Peyer's patch (tissue), 4 donors: ENCODE results near the gene ELFN1. TPM values are rescaled to one million over a fixed set of nuclear protein-coding genes. Genes with fewer than 3 reads are reported as not detected.
A peak's percentile ranks its signal among the peaks of the same experiment; 100 is the strongest.

ENCODE experiments used
- DNase-seq, 3 donors: peaks; one replicate each; pipeline ENCODE4 v3.0.0-alpha.2; 2017 to 2019
- H3K27ac ChIP-seq, 4 donors: fragments of 200-600 bp; sonication (generic); one replicate each; pipeline ENCODE4 v1.5.1; 2016 to 2019
- H3K27me3 ChIP-seq, 2 donors: fragments of 200-600 bp; sonication (generic); one replicate each; pipeline ENCODE4 v1.5.1; 2019
- H3K36me3 ChIP-seq, 3 donors: fragments of 200-600 bp; sonication (generic); one replicate each; pipeline ENCODE4 v1.5.1; 2016 to 2019
- H3K4me1 ChIP-seq, 4 donors: fragments of 200-600 bp; sonication (generic); one replicate each; pipeline ENCODE4 v1.5.1; 2016 to 2019
- H3K4me3 ChIP-seq, 4 donors: fragments of 200-600 bp; sonication (generic); 1 replicate in 3 of 4; 2 replicates in 1 of 4; pipeline ENCODE4 v1.5.1; 2016 to 2019; ENCODE audit warnings: mild to moderate bottlenecking in 1 of 4
- H3K9me3 ChIP-seq, 4 donors: fragments of 200-600 bp; sonication (generic); one replicate each; pipeline ENCODE4 v1.5.1; 2016 to 2019; ENCODE audit warnings: mild to moderate bottlenecking in 1 of 4
- POLR2A ChIP-seq, 2 donors: fragments of 450-650 bp; IDR thresholded peaks; one replicate each; pipeline ENCODE4 v1.5.1; 2017; ENCODE audit warnings: antibody characterized with exemption in 2 of 2, mild to moderate bottlenecking in 2 of 2, moderate library complexity in 2 of 2
- total RNA-seq, 4 donors: library from RNA; depleted of rRNA; stranded (reverse); fragments of >200 nt; gene quantifications; one replicate each; pipeline ENCODE4 v1.1.0, GENCODE V29; 2016
- TF ChIP-seq, protein P1 (sequence below), 6 experiments: fragments of 450-650 bp in 4 of 6; fragments of 200-600 bp in 2 of 6; sonication (generic) in 1 of 6; IDR thresholded peaks; one replicate each; pipeline ENCODE4 v1.5.1; 2017 to 2019; ENCODE audit warnings: antibody characterized with exemption in 6 of 6, mild to moderate bottlenecking in 3 of 6, moderate library complexity in 1 of 6

The ELFN1 gene
- total RNA-seq, 4 donors from 2014 or later, result 0.80 TPM; not detected in 3

DNA sequence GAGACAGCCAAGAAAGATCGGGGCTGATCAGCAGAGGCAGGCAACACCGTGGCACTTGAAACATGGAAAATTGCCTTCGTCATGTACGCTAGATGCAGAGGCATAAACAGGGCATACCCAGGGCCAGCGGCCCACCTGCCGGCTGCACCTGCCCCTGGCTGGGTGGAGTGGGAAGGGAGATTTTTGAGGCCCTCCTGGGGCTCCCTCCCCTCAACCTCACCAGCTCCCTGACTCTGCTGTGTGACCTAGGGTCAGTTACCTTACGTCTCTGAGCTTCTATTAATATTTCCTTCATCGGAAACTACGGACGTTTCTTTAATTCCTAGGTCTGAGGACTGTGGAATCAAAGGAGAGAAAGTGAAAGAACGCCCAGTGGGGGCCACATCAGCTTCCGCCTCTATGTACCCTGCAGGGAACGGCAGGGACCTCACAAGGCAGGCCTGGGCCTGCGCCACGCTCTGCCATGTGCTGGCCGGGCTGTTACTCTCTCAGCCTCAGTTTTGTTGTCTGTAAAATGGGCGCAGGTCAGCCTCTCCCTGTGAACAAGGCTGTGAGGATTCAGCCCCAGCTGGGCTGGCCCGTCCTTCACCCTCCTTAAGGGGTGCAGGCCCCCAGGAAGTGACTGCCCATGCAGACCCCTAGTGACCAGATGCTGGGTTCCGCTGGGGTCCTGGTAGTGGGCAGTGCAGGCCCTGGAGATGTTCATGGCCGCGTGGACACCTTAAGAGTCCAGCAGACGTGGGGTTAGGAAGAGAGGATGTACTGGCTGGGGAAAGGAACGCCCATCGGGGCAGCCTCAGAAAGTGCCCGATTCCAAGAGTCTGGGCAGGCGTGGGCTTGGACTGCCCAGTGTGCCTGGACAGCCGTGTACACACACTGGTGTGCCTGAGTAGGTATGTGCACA lies 22.7 kb downstream of the ELFN1 start:
- H3K4me3 ChIP-seq, result no peak overlapping the region
- no peak overlapping the region for H3K27ac ChIP-seq
- no peaks in the 10 kb centered on the region for H3K9me3 ChIP-seq
- H3K36me3 ChIP-seq, result no peaks in the 10 kb centered on the region
- H3K4me1 ChIP-seq, result no peaks in the 10 kb centered on the region
- no peaks in the 10 kb centered on the region for H3K27me3 ChIP-seq
- peak in 2 of 3 donors; percentile 28 to 30 for DNase-seq
- no peak for TF ChIP-seq POLR2A (IDR thresholded peaks at IDR 0.05)
- TF ChIP-seq, protein P1, sequence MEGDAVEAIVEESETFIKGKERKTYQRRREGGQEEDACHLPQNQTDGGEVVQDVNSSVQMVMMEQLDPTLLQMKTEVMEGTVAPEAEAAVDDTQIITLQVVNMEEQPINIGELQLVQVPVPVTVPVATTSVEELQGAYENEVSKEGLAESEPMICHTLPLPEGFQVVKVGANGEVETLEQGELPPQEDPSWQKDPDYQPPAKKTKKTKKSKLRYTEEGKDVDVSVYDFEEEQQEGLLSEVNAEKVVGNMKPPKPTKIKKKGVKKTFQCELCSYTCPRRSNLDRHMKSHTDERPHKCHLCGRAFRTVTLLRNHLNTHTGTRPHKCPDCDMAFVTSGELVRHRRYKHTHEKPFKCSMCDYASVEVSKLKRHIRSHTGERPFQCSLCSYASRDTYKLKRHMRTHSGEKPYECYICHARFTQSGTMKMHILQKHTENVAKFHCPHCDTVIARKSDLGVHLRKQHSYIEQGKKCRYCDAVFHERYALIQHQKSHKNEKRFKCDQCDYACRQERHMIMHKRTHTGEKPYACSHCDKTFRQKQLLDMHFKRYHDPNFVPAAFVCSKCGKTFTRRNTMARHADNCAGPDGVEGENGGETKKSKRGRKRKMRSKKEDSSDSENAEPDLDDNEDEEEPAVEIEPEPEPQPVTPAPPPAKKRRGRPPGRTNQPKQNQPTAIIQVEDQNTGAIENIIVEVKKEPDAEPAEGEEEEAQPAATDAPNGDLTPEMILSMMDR (IDR thresholded peaks at IDR 0.05), result no peak

DNA sequence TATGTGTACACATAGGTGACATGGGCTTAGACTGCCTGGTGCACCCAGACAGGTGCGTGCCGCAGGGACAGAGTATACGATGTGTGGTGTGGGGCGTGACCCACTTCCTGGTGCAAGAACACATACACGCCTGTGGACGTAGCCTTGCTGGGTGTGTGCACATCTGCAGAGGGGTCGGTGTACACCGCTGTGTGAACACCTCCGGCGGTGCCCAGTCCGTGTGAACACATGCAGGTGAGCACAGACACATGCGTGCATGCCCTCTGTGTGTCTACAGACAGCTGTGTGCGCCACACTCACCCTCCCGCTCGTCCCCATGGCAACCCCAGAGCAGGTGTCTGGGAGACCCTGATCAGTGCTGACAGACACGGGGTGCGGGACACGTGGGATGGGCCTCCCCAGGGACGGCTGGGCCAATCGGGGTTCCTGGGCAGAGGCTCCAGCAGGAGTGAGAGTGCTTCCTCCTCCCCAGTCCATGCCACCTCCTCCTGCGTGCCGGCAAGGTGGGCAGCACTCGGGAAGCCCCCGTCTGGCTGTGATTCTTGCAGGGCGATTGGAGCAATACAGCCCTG lies 23.4 kb downstream of the ELFN1 start:
- Histone ChIP-seq H3K4me1 (no peaks in the 10 kb centered on the region), H3K27me3 (no peaks in the 10 kb centered on the region), H3K4me3 (no peak overlapping the region), H3K27ac (no peak overlapping the region), H3K36me3 (no peaks in the 10 kb centered on the region), H3K9me3 (no peaks in the 10 kb centered on the region)
- TF ChIP-seq, protein P1 (IDR thresholded peaks at IDR 0.05), result no peak
- no peak for TF ChIP-seq POLR2A (IDR thresholded peaks at IDR 0.05)
- DNase-seq, result peak in 2 of 3 donors; percentile 38 to 41

GRCh38 chr7:1693991-1694524 lies 24.0 kb downstream of the ELFN1 start:
- TF ChIP-seq, protein P1 (IDR thresholded peaks at IDR 0.05), result no peak
- TF ChIP-seq POLR2A (IDR thresholded peaks at IDR 0.05), result no peak
- Histone ChIP-seq H3K36me3 (no peaks in the 10 kb centered on the region), H3K27me3 (no peaks in the 10 kb centered on the region), H3K4me1 (no peaks in the 10 kb centered on the region), H3K9me3 (no peaks in the 10 kb centered on the region), H3K27ac (no peak overlapping the region), H3K4me3 (no peak overlapping the region)
- DNase-seq, result peak in 2 of 3 donors; percentile 28 to 40

GRCh38 chr7:1694611-1695511 lies 24.8 kb downstream of the ELFN1 start:
- peak in 2 of 3 donors; percentile 27 to 42 for DNase-seq
- no peaks in the 10 kb centered on the region for H3K4me1 ChIP-seq
- H3K27me3 ChIP-seq, result no peaks in the 10 kb centered on the region
- no peak overlapping the region for H3K4me3 ChIP-seq
- no peak overlapping the region for H3K27ac ChIP-seq
- H3K9me3 ChIP-seq, result no peaks in the 10 kb centered on the region
- TF ChIP-seq, protein P1 (IDR thresholded peaks at IDR 0.05), result no peak
- no peaks in the 10 kb centered on the region for H3K36me3 ChIP-seq

DNA sequence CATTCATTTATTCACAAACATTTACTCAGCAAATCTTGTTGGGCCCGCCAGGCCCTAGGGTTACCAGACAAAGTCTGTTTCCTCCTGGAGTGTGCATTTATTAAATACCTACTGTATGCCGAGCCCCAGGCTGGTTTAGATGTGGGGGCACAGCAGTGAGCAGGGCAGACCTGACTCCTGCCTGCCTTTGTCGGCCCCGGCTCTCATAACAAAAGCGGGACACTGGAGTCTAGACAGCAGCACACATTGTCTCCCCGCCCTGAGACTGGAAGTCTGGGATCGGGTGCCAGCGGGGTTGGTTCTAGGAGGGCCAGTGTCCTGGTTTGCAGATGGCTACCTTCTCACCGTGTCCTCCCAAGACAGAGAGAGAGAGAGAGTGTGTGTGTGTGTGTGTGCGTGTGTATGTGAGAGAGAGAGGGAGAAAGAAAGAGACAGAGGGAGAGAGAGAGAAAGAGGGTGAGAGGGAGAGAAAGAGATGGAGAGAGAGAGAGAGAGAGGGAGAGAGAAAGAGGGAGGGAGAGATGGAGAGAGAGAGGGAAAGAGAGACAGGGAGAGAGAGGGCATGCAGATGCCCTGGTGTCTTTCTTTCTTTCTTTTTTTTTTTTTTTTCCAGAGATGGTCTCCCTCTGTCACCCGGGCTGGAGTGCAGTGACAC lies 25.9 kb downstream of the ELFN1 start:
- no peaks in the 10 kb centered on the region for H3K9me3 ChIP-seq

More for the DNA sequence above, 25.9 kb downstream of the ELFN1 start:
- H3K27me3 ChIP-seq, result no peaks in the 10 kb centered on the region
- no peak overlapping the region for H3K4me3 ChIP-seq
- TF ChIP-seq POLR2A (IDR thresholded peaks at IDR 0.05), result no peak
- TF ChIP-seq, protein P1 (IDR thresholded peaks at IDR 0.05), result no peak
- peak in 1 of 3 donors; percentile 34 for DNase-seq
- H3K4me1 ChIP-seq, result no peaks in the 10 kb centered on the region
- no peaks in the 10 kb centered on the region for H3K36me3 ChIP-seq
- no peak overlapping the region for H3K27ac ChIP-seq
